HG03432 (cell line): ENCODE data around the gene RBM22.

Source experiments
- ATAC-seq: cut with Tn5 transposase; IDR thresholded peaks from one replicate; pipeline ENCODE4 v1.9.1; 2021; ENCODE audit warnings: mild to moderate bottlenecking, moderate library complexity; ENCODE audit not compliant: unreplicated experiment

The RBM22 gene

GRCh38 chr5:150672884-150673275 lies 28.0 kb downstream of the RBM22 start:
- no peak for ATAC-seq

- peak; percentile 52 for ATAC-seq
These were observed 28.5 kb downstream of the RBM22 start for GRCh38 chr5:150672237-150672883.

- peak; percentile 35 for ATAC-seq
These were observed 29.2 kb downstream of the RBM22 start for GRCh38 chr5:150671509-150672236.

- ATAC-seq = no peak
These were observed 29.9 kb downstream of the RBM22 start for GRCh38 chr5:150670948-150671310.

GRCh38 chr5:150670275-150670947 lies 30.5 kb downstream of the RBM22 start:
- no peak for ATAC-seq

GRCh38 chr5:150665044-150665443 lies 35.8 kb downstream of the RBM22 start:
- ATAC-seq = no peak

- no peak for ATAC-seq
These were observed 36.9 kb downstream of the RBM22 start for GRCh38 chr5:150663936-150664335.

GRCh38 chr5:150662731-150663516 lies 37.9 kb downstream of the RBM22 start:
- ATAC-seq = no peak

GRCh38 chr5:150661821-150662596 lies 38.9 kb downstream of the RBM22 start:
- ATAC-seq = no peak

GRCh38 chr5:150661086-150661485 lies 39.8 kb downstream of the RBM22 start, which contains the start of gene MYOZ3:
Gene MYOZ3 (plus strand): TSS chr5:150661251. CDS start chr5:150662942, 1,691 bp downstream.
- no peak for ATAC-seq

- ATAC-seq = no peak
These were observed 40.6 kb downstream of the RBM22 start for GRCh38 chr5:150660108-150660831.

GRCh38 chr5:150659360-150660107 lies 41.3 kb downstream of the RBM22 start:
- ATAC-seq = no peak

GRCh38 chr5:150658699-150659265 lies 42.1 kb downstream of the RBM22 start:
- no peak for ATAC-seq

- ATAC-seq = no peak
These were observed 42.7 kb downstream of the RBM22 start for GRCh38 chr5:150658121-150658520.

- ATAC-seq = peak; percentile 84
These were observed 44.4 kb downstream of the RBM22 start for GRCh38 chr5:150656191-150657132.

GRCh38 chr5:150655221-150655620 lies 45.6 kb downstream of the RBM22 start:
- ATAC-seq = no peak

- no peak for ATAC-seq
These were observed 46.9 kb downstream of the RBM22 start for GRCh38 chr5:150653762-150654556.
